Measurements from ENCODE around the gene FAM47E. TPM values are rescaled to one million over a fixed set of nuclear protein-coding genes. Genes with fewer than 3 reads are reported as not detected.
"Not testable (repeated sequence)": the region's sequence is repeated elsewhere in the genome, so short reads cannot be mapped to it uniquely, and the experiment has no call there.

Gene FAM47E
- total RNA-seq, 1 donor from 2014 or later: 7.0 TPM

- Histone ChIP-seq H3K9me3 (ENCODE audit: low read depth) (no peaks in the 10 kb centered on the region), H3K4me2 (no peak overlapping the region), H2AFZ (replicated peaks) (no peak overlapping the region), H3K27me3 (no peaks in the 10 kb centered on the region), H3K4me3 (no peak overlapping the region), H3F3A (ENCODE audit: low read depth) (no peaks in the 10 kb centered on the region), H3K4me1 (no peaks in the 10 kb centered on the region), H3K27ac (no peak overlapping the region), H4K20me1 (ENCODE audit: low read depth) (no peaks in the 10 kb centered on the region), H3K79me2 (ENCODE audit: low read depth) (no peaks in the 10 kb centered on the region), H3K36me3 (no peaks in the 10 kb centered on the region), H3K9ac (no peak overlapping the region)
- Mint-ChIP-seq H3K27ac (no peak overlapping the region), H3K4me3 (no peak overlapping the region), H3K36me3 (peaks cover 2% of the 10 kb centered on the region), H3K9me3 (no peaks in the 10 kb centered on the region), H3K4me1 (peaks cover 13% of the 10 kb centered on the region), H3K27me3 (ENCODE audit: insufficient read depth, low read depth) (peaks cover 4% of the 10 kb centered on the region)
- no peak for DNase-seq (ENCODE audit: low spot score)
- no peak for TF ChIP-seq EZH2 (IDR thresholded peaks at IDR 0.05)
- TF ChIP-seq EZH2phosphoT487 (IDR thresholded peaks at IDR 0.05): no peak
- no peak for TF ChIP-seq CTCF (IDR thresholded peaks at IDR 0.05)
Observed at GRCh38 chr4:76278583-76278982, 27.1 kb downstream of the FAM47E start.

GRCh38 chr4:76279462-76279861 is 27.9 kb downstream of the FAM47E start:
- no peaks in the 10 kb centered on the region for H3K9me3 Mint-ChIP-seq

GRCh38 chr4:76280488-76281441 is 29.2 kb downstream of the FAM47E start:
- no peaks in the 10 kb centered on the region for H3K27me3 ChIP-seq
- Mint-ChIP-seq H3K27me3 (ENCODE audit: insufficient read depth, low read depth) (peaks cover 5% of the 10 kb centered on the region), H3K27ac (no peak overlapping the region)

More at GRCh38 chr4:76279462-76279861, 27.9 kb downstream of the FAM47E start:
- Histone ChIP-seq H3K36me3 (no peaks in the 10 kb centered on the region), H3K4me2 (no peak overlapping the region), H3K79me2 (ENCODE audit: low read depth) (no peaks in the 10 kb centered on the region), H4K20me1 (ENCODE audit: low read depth) (no peaks in the 10 kb centered on the region), H3F3A (ENCODE audit: low read depth) (no peaks in the 10 kb centered on the region), H3K4me1 (no peaks in the 10 kb centered on the region), H3K4me3 (no peak overlapping the region), H3K27me3 (no peaks in the 10 kb centered on the region), H3K9ac (no peak overlapping the region), H3K27ac (no peak overlapping the region), H2AFZ (replicated peaks) (no peak overlapping the region), H3K9me3 (ENCODE audit: low read depth) (no peaks in the 10 kb centered on the region)
- Mint-ChIP-seq H3K4me3 (no peak overlapping the region), H3K36me3 (peaks cover 2% of the 10 kb centered on the region), H3K4me1 (peaks cover 13% of the 10 kb centered on the region), H3K27me3 (ENCODE audit: insufficient read depth, low read depth) (peaks cover 4% of the 10 kb centered on the region), H3K27ac (no peak overlapping the region)
- no peak for DNase-seq (ENCODE audit: low spot score)
- TF ChIP-seq CTCF (IDR thresholded peaks at IDR 0.05) (no peak), EZH2phosphoT487 (IDR thresholded peaks at IDR 0.05) (no peak), EZH2 (IDR thresholded peaks at IDR 0.05) (no peak)

GRCh38 chr4:76281594-76281993 is 30.1 kb downstream of the FAM47E start:
- Mint-ChIP-seq H3K9me3 (peaks cover 13% of the 10 kb centered on the region), H3K4me1 (peaks cover 13% of the 10 kb centered on the region)
- not testable (repeated sequence) for H3K27ac ChIP-seq; H4K20me1 ChIP-seq (ENCODE audit: low read depth); H3K27me3 Mint-ChIP-seq (ENCODE audit: insufficient read depth, low read depth); H3K36me3 Mint-ChIP-seq; H3K9me3 ChIP-seq (ENCODE audit: low read depth); H3K4me2 ChIP-seq; H3K4me1 ChIP-seq; DNase-seq (ENCODE audit: low spot score); H3K79me2 ChIP-seq (ENCODE audit: low read depth); H2AFZ ChIP-seq (replicated peaks); H3F3A ChIP-seq (ENCODE audit: low read depth); H3K4me3 Mint-ChIP-seq; H3K9ac ChIP-seq; H3K36me3 ChIP-seq; H3K27ac Mint-ChIP-seq; H3K27me3 ChIP-seq; H3K4me3 ChIP-seq

More at GRCh38 chr4:76280488-76281441, 29.2 kb downstream of the FAM47E start:
- Histone ChIP-seq H3K4me2 (no peak overlapping the region), H3K9ac (no peak overlapping the region), H3F3A (ENCODE audit: low read depth) (no peaks in the 10 kb centered on the region), H3K4me1 (no peaks in the 10 kb centered on the region), H2AFZ (replicated peaks) (no peak overlapping the region), H3K36me3 (no peaks in the 10 kb centered on the region), H3K79me2 (ENCODE audit: low read depth) (no peaks in the 10 kb centered on the region), H3K9me3 (ENCODE audit: low read depth) (no peaks in the 10 kb centered on the region), H3K27ac (no peak overlapping the region), H4K20me1 (ENCODE audit: low read depth) (no peaks in the 10 kb centered on the region), H3K4me3 (no peak overlapping the region)
- peaks cover 13% of the 10 kb centered on the region for H3K4me1 Mint-ChIP-seq
- no peak overlapping the region for H3K4me3 Mint-ChIP-seq
- no peak for DNase-seq (ENCODE audit: low spot score)
- TF ChIP-seq EZH2 (IDR thresholded peaks at IDR 0.05): no peak
- TF ChIP-seq EZH2phosphoT487 (IDR thresholded peaks at IDR 0.05): no peak
- no peak for TF ChIP-seq CTCF (IDR thresholded peaks at IDR 0.05)
- peaks cover 5% of the 10 kb centered on the region for H3K9me3 Mint-ChIP-seq
- peaks cover 2% of the 10 kb centered on the region for H3K36me3 Mint-ChIP-seq
